CD4-positive, alpha-beta T cell treated with Interleukin-21 for 1 hour (primary cell): ENCODE results near the gene RGS16.

Experiments
- DNase-seq: peaks from one replicate; pipeline ENCODE4 v3.0.0-alpha.2; 2020

Gene RGS16

GRCh38 chr1:182570611-182570970 is 33.6 kb downstream of the RGS16 start:
- no peak for DNase-seq

DNA sequence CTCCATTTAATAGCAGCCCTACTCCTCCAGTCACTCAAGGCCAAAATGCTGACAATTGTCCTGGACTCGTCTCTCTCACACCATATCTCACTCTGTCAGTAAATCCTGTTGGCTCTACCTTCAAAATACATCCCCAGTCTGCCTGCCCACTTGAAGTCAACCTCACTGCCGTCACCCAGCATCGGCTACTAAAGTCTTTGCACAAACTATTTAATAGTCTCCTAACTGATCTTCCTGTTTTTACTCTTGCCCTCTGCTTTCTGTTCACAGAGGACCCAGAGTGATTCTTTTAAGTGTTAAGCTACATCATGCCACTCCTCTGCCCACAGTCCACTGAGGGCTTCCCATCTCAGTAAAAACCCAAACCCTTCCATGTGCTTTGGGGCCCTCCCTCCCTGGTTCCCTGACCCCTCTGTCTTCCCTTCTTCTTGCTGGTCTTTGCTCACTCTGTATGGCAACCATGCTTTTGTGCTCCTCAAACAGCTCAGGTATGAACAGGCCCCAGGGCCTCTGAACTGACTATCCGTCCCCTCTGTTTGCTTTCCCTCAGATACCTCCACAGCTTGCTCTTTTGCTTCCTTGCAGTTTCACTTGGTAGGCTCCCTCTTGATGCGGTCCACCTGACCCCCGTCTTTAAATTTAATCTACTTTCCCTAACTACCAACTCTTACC is 34.1 kb downstream of the RGS16 start:
- DNase-seq, result no peak

DNA sequence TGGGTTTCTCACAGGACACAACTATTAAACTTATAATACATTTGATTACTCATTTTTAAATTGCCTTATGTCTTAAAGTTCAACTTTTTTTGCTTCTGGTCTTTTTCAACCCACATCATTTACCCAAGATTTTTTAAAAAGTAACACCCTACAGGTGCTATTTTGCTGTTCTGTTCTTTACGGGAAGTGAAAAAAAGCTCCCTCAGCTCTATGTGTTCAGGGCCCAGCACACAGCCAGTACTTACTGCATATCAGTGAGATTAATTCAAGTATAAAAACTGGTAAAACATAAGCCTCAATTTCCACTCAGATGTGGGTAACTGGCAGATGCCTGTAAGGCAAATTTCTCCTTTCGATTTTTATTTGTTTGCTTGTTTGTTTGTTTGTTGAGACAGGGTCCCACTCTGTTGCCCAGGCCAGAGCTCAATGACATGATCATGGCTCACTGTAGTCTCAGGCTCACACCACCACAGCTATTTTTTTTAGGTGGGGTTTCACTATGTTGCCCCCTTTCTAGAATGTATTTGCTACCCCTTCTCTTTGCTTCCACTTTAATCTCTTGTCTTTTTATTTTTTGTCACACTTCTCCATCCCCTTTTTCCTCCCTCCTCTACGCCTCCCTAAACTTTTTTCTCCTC is 35.4 kb downstream of the RGS16 start:
- DNase-seq, result no peak

DNA sequence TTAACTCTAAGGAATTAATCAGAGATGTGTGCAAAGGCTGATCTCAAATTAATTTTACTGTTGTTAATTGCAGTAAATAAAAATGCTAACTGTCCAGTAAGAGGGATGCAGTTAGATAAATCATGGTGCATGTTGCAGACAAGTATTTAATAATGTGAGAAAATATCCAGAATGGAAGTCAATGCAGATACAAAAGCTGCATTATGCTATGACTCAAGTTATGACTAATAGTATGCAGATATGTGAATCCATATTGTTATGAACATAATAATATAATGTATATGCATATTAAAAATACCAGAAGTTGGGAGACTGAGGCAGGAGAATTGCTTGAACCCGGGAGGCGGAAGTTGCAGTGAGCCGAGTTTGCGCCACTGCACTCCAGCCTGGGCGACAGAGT is 36.6 kb downstream of the RGS16 start:
- no peak for DNase-seq

GRCh38 chr1:182565537-182565936 is 38.7 kb downstream of the RGS16 start:
- DNase-seq, result no peak

DNA sequence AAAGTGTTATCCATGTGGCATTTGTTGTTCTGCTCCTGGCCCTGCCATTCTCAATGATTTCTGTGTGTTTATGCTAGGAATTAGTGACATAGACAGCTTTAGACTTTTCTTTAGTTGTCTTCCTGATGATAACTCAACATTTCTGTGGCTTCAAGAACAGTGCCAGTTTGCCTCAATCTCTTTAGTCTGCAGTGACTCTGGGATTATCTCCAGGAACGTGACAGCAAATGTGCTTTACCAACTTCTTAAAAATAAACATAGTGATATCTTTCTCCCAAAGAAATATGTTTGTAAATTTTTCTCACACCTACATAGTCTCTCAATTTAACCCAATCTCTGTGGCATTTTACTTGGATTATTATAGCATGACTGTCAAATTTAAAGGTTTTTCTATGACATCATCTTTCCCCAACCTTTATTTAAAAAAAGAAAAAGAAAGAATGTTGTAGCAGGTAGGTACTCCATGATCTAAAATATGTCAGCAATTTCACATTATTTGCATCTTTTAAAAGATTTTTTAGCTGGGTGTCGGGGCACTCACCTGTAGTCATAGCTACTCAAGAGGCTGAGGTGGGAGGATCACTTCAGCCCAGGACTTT is 39.7 kb downstream of the RGS16 start:
- no peak for DNase-seq

GRCh38 chr1:182563095-182563494 is 41.1 kb downstream of the RGS16 start:
- no peak for DNase-seq

DNA sequence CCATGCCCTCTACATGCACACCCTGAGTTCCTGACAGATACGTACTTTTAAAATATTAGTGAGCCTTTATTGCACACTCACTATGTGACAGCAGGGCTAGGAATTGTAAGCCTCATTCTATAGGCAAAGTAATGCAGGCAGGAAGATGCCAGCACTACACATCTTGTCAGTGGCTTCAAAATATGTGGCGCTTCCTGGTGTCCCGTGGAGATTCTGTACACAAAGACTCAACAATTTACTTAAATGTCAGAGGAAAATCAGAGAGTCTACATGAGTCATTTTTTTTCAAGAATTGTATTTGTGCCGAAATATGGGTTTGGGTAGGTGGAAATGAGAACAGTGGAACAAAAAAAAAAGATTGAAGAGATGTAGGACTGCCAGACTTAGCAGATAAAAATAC is 42.7 kb downstream of the RGS16 start:
- DNase-seq, result no peak

DNA sequence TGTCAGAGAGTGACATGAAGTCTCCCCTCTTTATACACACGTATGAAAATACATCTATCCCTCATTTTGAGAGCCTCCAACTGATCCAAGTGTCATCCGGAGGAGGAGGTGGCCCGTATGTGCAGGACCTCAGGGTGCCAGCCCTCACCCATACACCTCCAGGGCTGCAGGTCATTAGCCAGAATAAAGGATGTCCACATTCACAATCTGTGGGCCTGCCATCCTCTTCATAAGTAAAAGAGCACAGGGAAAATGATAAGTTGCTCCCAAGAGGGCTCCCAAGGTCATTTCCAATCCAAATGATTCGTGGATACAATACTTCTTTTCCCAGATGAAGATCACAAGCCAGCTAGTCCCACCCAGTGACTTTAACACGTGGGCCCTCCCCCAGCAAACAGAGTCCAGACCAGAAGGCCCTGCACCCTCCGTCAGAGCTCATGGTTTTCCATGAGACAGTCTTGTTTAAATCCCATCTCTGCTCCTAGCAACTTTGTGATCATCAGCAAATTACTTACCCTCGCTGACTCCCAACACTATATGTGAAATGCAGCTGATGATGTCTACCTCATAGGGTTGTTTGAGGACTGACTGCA is 43.7 kb downstream of the RGS16 start:
- no peak for DNase-seq

- DNase-seq, result no peak
Observed at GRCh38 chr1:182556279-182556678, 47.9 kb downstream of the RGS16 start.

DNA sequence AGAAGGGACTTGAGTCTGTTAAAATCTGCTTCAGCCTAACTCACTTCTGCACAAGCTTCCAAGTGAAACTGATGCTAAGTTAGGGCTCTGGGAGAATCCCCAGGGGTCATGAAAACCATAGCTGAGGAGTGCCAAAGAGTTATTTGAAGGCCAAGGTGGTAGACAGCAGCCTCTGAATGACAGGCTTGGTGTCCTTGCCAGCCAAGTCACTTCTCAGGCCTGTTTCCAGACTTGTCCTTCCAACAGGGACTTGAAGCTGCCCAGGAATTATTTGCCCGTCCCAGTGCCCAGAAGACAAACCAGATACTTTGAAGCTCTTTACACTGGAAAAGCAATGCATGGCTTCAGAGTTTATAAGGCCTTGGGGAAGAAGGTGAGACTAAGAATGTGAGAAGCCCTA is 48.7 kb downstream of the RGS16 start:
- DNase-seq, result no peak

- DNase-seq, result no peak
Observed at GRCh38 chr1:182552527-182552926, 51.7 kb downstream of the RGS16 start.

DNA sequence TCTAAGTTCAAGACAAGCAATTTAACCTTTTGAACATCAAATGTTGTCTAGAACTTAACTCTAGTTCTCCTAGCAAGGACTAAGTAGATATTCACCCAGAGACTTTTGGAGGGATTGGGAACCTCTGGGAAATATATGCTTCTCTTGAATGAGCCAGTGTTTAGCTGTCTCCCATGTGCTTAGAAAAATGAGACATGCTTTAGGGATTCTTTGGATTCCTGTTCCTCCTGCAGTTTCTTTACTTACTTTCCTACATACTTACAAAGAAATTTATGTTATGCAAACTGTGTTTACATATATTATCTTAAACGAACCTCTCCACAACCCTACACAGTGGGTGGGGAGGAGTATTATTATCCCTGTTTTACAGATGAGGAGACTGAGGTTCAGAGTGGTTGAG is 54.4 kb downstream of the RGS16 start:
- DNase-seq, result no peak

DNA sequence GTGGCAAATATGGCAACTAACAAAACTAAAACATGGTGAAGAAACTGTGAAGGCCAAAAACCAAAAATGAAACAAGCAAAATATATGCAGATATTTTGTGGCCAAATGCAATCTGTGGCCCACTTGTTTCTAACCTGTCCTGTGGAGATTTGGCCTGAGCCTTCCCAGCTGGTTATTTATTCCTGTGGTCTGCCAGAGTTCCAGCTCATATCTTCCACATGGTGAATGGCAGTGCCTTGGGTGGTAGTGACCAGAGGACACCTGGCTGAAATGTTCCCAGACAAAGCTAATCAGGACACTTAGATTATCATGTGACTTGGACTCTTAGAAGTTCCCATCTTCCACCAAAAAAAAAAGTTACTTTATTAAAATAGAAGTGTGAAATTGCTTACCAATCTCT is 54.8 kb downstream of the RGS16 start:
- no peak for DNase-seq
